Left ventricle myocardium inferior (tissue), 1 donor: ENCODE measurements around the gene DPP7. TPM values are rescaled to one million over a fixed set of nuclear protein-coding genes. Genes with fewer than 3 reads are reported as not detected.

ENCODE experiments used
- DNase-seq: peaks from one replicate; pipeline ENCODE4 v3.0.0-alpha.2; 2020
- H3K27ac ChIP-seq: fragments of 200-600 bp; replicated peaks from 2 replicates; pipeline ENCODE4 v1.8.0; 2021
- H3K27me3 ChIP-seq: fragments of 200-600 bp; 2 replicates; pipeline ENCODE4 v1.8.0; 2021; ENCODE audit warnings: low read depth
- H3K36me3 ChIP-seq: fragments of 200-600 bp; 2 replicates; pipeline ENCODE4 v1.8.0; 2021
- H3K4me1 ChIP-seq: fragments of 200-600 bp; 2 replicates; pipeline ENCODE4 v1.8.0; 2021
- H3K4me3 ChIP-seq: fragments of 200-600 bp; 2 replicates; pipeline ENCODE4 v1.8.0; 2021; ENCODE audit warnings: mild to moderate bottlenecking, moderate library complexity
- H3K9me3 ChIP-seq: fragments of 200-600 bp; replicated peaks from 2 replicates; pipeline ENCODE4 v1.8.0; 2021
- CTCF ChIP-seq: fragments of 200-600 bp; IDR thresholded peaks from 2 replicates; pipeline ENCODE4 v1.8.0; 2021; ENCODE audit warnings: antibody characterized with exemption, mild to moderate bottlenecking, borderline replicate concordance
- intact Hi-C: fragments of 100-400 bp; cut with micrococcal nuclease; formaldehyde crosslinking; loops from one replicate; pipeline ENCODE4 v1.11.0; 2022
- total RNA-seq: library from RNA; stranded (reverse); fragmentation: NEBNext Ultra II Directional; extraction: Animal tissue kit (Norgen Biotek cat#: 25700); gene quantifications from one replicate; pipeline ENCODE4 v1.2.1, GENCODE V29; 2021
- donor health status: DM: no; HTN: yes; CAD: no; lungs with severe emphysema.

DPP7 gene
- total RNA-seq, 1 donor from 2014 or later, result 130 TPM

GRCh38 chr9:137084526-137084925 is 30.0 kb downstream of the DPP7 start:
- H3K27me3 ChIP-seq, result no peaks in the 10 kb centered on the region
- H3K9me3 ChIP-seq, result no peaks in the 10 kb centered on the region
- intact Hi-C loops, result no loop called here
- H3K36me3 ChIP-seq, result peaks cover 37% of the 10 kb centered on the region
- peak overlapping the region; percentile 99 for H3K27ac ChIP-seq
- H3K4me1 ChIP-seq, result peaks cover 31% of the 10 kb centered on the region
- no peak for DNase-seq
- no peak overlapping the region for H3K4me3 ChIP-seq
- no peak for TF ChIP-seq CTCF

GRCh38 chr9:137083394-137084004 is 31.0 kb downstream of the DPP7 start:
- H3K4me1 ChIP-seq, result peaks cover 41% of the 10 kb centered on the region
- no peaks in the 10 kb centered on the region for H3K27me3 ChIP-seq
- no peaks in the 10 kb centered on the region for H3K9me3 ChIP-seq
- no peak for TF ChIP-seq CTCF
- no peak for DNase-seq
- peak overlapping the region; percentile 18 for H3K27ac ChIP-seq
- intact Hi-C loops, result no loop called here
- H3K4me3 ChIP-seq, result no peak overlapping the region
- peaks cover 47% of the 10 kb centered on the region for H3K36me3 ChIP-seq

DNA sequence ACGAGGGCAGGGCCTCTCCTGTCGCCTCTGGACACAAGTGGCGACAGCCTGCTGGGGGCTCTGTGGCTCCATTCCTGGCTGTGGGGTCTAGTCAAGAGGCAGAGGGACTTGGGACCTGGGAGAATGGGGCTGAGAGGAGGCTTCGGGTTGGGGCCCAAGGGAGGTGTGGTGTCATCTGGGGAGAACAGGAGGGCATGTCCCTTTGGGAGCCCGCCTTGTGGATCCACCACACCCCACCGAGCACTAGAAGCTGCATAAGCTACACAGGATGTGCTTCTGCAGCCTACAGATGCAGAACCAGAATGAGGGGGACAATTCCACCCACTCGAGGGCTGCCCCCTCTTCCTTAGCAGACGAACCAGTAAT is 31.6 kb downstream of the DPP7 start:
- Histone ChIP-seq H3K9me3 (no peaks in the 10 kb centered on the region), H3K27me3 (no peaks in the 10 kb centered on the region), H3K36me3 (peaks cover 49% of the 10 kb centered on the region), H3K4me3 (no peak overlapping the region), H3K27ac (no peak overlapping the region), H3K4me1 (peaks cover 42% of the 10 kb centered on the region)
- no peak for DNase-seq
- no peak for TF ChIP-seq CTCF
- intact Hi-C loops, result no loop called here

DNA sequence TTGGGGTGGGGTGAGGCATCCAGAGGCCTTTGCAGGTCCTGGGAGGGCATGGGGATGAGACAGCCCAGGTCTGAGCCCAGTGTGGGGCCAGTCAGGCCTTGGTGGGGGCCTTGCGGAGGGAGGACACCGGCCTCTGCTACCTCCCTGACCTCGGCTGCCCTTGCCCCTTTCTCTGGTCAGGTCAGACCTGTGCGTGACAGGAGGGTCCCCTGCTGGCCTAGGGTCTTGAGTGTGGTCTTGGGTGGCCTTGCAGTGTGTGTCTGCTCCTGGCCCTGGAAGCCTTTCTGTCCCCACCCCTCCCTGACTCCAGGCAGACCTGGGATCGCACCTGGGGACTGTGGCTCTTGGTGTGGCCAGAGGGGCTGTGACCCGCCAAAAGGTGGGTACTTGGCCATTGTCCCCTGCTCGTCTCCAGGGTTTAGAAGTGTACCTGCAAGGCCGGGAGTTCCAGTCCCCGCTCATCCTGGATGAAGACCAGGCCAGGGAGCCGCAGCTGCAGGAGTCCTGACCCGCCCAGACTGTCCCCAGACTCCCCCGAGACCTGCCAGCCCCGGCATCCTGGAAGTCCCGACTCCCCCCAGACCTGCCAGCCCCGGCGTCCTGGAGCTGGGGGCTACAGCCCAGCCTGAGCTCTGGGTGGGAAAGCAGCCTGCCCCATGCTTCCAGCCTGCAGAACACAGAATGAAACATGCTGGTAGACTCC is 32.2 kb downstream of the DPP7 start:
- Histone ChIP-seq H3K9me3 (no peaks in the 10 kb centered on the region), H3K27ac (no peak overlapping the region), H3K27me3 (no peaks in the 10 kb centered on the region), H3K4me3 (no peak overlapping the region), H3K4me1 (peaks cover 39% of the 10 kb centered on the region), H3K36me3 (peaks cover 49% of the 10 kb centered on the region)
- intact Hi-C loops, result no loop called here
- DNase-seq, result no peak
- TF ChIP-seq CTCF, result no peak

DNA sequence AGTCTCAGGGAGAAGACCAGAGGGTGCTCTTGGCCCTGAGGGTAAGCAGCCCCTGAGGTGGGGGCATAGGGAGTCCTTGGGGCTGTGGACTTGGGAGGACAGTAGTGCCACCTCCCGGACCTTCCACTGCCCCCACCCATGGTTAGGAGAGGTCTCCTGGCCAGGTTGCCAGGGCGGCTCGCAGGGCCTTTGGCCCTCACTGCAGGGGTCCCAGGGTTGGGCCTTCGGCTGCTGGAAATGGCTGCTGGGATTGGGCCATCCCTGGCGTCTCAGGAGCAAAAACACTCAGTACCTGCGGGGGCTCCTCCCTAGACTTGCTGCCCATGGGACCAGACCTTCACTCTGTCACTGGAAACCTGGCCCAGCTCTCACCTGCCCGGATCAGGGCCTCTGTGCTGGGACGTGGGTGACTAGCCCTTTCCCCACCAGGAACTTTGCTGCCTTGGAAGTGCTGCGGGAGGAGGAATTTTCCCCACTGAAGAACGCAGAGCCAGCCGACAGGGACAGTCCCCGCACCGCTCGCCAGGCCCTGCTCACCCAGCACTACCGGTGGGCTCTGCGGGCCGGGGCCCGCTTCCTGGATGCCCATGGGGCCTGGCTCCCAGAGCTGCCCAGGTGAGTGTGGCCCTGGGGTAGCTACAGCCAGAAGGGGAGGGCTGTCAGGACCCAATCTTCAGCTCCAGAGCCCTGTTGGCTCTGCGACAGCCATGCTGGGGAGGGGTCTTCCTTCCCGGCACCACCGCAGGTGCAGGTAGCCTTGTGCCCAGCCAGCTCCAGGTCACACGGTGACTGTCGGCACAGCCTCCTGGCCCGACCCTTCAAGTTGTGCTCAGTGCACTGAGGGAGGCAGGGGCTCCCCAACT is 34.0 kb downstream of the DPP7 start:
- no peak overlapping the region for H3K27ac ChIP-seq
- H3K4me1 ChIP-seq, result peaks cover 25% of the 10 kb centered on the region
- no peaks in the 10 kb centered on the region for H3K9me3 ChIP-seq
- intact Hi-C loops, result no loop called here
- peaks cover 49% of the 10 kb centered on the region for H3K36me3 ChIP-seq
- DNase-seq, result no peak
- H3K27me3 ChIP-seq, result no peaks in the 10 kb centered on the region
- H3K4me3 ChIP-seq, result no peak overlapping the region
- TF ChIP-seq CTCF, result no peak
